ENCODE measurements around the gene DNASE1L3. TPM values are rescaled to one million over a fixed set of nuclear protein-coding genes. Genes with fewer than 3 reads are reported as not detected.

The DNASE1L3 gene
- total and polyA plus RNA-seq, 2 experiments from 2014 or later: 0.97 to 0.99 TPM

DNA sequence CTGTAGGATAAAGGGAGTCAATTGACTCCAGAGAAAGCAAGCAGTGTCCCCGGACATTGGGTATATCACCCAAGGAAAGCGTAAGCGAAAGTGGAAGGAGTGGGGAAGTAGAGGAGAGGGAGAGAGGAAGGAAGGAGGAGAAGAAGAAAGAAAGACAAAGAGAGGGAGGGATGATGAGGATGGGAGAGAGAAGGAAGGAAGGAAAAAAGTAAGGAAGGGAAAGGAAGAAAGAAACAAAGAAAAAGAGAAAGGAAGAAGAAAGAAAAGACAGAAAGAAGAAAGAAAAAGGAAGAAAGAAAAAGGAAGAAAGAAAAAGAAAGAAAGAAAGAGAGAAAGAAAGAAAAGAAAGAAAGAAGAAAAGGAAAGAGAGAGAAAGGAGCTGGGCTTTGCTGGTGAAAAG, 839 bp downstream of the DNASE1L3 start:
- Histone ChIP-seq H3K36me3 (replicated peaks; ENCODE audit: insufficient read depth, low read depth) (no peaks in the 10 kb centered on the region), H3K4me1 (ENCODE audit: insufficient read depth) (peaks cover 7% of the 10 kb centered on the region), H3K9me3 (ENCODE audit: low read depth) (no peaks in the 10 kb centered on the region), H3K27me3 (no peaks in the 10 kb centered on the region), H3K4me2 (no peak overlapping the region), H4K20me1 (ENCODE audit: insufficient read depth, poor library complexity, severe bottlenecking) (no peaks in the 10 kb centered on the region), H3K79me2 (no peaks in the 10 kb centered on the region), H3K27ac (no peak overlapping the region), H3K9me2 (replicated peaks; ENCODE audit: insufficient read depth) (no peaks in the 10 kb centered on the region), H3K4me3 (no peak overlapping the region), H2AFZ (no peak overlapping the region)
- no peak for DNase-seq (ENCODE audit: low spot score)
- no peak for TF ChIP-seq EZH2 (IDR thresholded peaks at IDR 0.05; ENCODE audit: borderline replicate concordance)
- TF ChIP-seq EZH2phosphoT487 (IDR thresholded peaks at IDR 0.05; ENCODE audit: low read depth, severe bottlenecking, unreplicated experiment): no peak
- TF ChIP-seq, protein P1, sequence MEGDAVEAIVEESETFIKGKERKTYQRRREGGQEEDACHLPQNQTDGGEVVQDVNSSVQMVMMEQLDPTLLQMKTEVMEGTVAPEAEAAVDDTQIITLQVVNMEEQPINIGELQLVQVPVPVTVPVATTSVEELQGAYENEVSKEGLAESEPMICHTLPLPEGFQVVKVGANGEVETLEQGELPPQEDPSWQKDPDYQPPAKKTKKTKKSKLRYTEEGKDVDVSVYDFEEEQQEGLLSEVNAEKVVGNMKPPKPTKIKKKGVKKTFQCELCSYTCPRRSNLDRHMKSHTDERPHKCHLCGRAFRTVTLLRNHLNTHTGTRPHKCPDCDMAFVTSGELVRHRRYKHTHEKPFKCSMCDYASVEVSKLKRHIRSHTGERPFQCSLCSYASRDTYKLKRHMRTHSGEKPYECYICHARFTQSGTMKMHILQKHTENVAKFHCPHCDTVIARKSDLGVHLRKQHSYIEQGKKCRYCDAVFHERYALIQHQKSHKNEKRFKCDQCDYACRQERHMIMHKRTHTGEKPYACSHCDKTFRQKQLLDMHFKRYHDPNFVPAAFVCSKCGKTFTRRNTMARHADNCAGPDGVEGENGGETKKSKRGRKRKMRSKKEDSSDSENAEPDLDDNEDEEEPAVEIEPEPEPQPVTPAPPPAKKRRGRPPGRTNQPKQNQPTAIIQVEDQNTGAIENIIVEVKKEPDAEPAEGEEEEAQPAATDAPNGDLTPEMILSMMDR (IDR thresholded peaks at IDR 0.05; ENCODE audit: poor library complexity): no peak
- WGBS (ENCODE audit: low lambda C conversion rate, missing lambda C conversion rate): 97% methylated on average over 3 of the region's 3 CpGs

DNA sequence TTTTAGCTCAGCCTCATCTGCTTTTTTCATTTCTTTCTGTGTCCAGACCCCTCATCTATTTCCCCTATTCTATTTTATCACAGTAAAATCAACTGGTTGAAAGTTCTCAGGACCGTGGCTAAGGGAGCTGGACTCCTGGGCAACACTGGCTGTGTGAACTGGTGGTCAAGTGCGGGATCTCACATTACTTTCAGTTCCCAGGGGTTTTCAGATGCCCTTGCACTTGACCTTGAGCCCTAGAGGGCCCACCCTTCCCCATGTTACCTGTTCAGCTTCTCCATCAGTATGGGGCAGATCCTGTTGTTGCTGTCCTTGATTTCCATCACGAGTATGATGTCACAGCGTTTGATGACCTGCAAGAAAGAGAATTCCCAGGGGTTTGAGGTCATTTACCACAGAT, 2.8 kb downstream of the DNASE1L3 start:
- no peaks in the 10 kb centered on the region for H4K20me1 ChIP-seq (ENCODE audit: insufficient read depth, poor library complexity, severe bottlenecking)
- no peak overlapping the region for H3K4me2 ChIP-seq
- peaks cover 7% of the 10 kb centered on the region for H3K4me1 ChIP-seq (ENCODE audit: insufficient read depth)
- 93% methylated on average over 4 of the region's 4 CpGs for WGBS (ENCODE audit: low lambda C conversion rate, missing lambda C conversion rate)
- H3K9me2 ChIP-seq (replicated peaks; ENCODE audit: insufficient read depth): no peaks in the 10 kb centered on the region
- H3K4me3 ChIP-seq: no peak overlapping the region
- H3K79me2 ChIP-seq: no peaks in the 10 kb centered on the region
- DNase-seq (ENCODE audit: low spot score): no peak
- no peak overlapping the region for H3K27ac ChIP-seq
- TF ChIP-seq EZH2 (IDR thresholded peaks at IDR 0.05; ENCODE audit: borderline replicate concordance): no peak
- no peak for TF ChIP-seq EZH2phosphoT487 (IDR thresholded peaks at IDR 0.05; ENCODE audit: low read depth, severe bottlenecking, unreplicated experiment)
- TF ChIP-seq, protein P1 (IDR thresholded peaks at IDR 0.05; ENCODE audit: poor library complexity): no peak
- no peaks in the 10 kb centered on the region for H3K27me3 ChIP-seq
- no peaks in the 10 kb centered on the region for H3K9me3 ChIP-seq (ENCODE audit: low read depth)
- H3K36me3 ChIP-seq (replicated peaks; ENCODE audit: insufficient read depth, low read depth): no peaks in the 10 kb centered on the region
- no peak overlapping the region for H2AFZ ChIP-seq

DNA sequence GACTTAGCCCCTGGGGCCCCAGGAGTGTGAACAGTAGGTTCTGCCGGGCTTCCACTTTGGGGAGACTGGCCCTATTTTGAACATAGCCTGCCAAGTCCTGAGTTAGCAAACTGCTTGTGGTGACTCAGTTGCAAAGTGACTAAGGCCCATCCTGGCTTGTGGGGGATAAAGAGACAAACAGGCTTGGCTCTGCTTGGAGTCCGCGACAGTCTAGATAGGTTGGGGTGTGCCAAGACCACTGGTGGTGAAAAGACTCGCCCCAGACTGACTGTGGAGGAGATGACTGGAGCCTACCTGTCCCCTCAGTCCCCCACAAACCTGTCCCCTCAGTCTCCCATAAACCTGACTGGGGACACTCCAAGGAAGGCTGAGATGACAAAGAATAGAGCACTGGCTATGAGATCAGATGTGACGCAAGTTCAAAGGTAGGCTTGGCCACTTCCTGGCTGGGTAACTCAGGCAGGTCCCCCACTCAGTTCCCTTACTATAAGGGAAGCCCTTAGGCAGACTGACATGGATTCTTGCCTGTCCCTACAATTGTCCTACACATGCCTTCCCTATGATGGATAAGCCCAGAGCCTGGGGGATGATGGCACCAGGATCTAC, 4.3 kb downstream of the DNASE1L3 start:
- Histone ChIP-seq H2AFZ (no peak overlapping the region), H3K27ac (peak overlapping the region; percentile 34), H3K79me2 (no peaks in the 10 kb centered on the region), H3K4me3 (no peak overlapping the region), H4K20me1 (ENCODE audit: insufficient read depth, poor library complexity, severe bottlenecking) (no peaks in the 10 kb centered on the region), H3K9me3 (ENCODE audit: low read depth) (no peaks in the 10 kb centered on the region), H3K9me2 (replicated peaks; ENCODE audit: insufficient read depth) (no peaks in the 10 kb centered on the region), H3K4me2 (no peak overlapping the region), H3K4me1 (ENCODE audit: insufficient read depth) (peaks cover 7% of the 10 kb centered on the region), H3K27me3 (no peaks in the 10 kb centered on the region), H3K36me3 (replicated peaks; ENCODE audit: insufficient read depth, low read depth) (no peaks in the 10 kb centered on the region)
- TF ChIP-seq EZH2phosphoT487 (IDR thresholded peaks at IDR 0.05; ENCODE audit: low read depth, severe bottlenecking, unreplicated experiment): no peak
- TF ChIP-seq, protein P1 (IDR thresholded peaks at IDR 0.05; ENCODE audit: poor library complexity): no peak
- TF ChIP-seq EZH2 (IDR thresholded peaks at IDR 0.05; ENCODE audit: borderline replicate concordance): no peak
- 87% methylated on average over 5 of the region's 5 CpGs for WGBS (ENCODE audit: low lambda C conversion rate, missing lambda C conversion rate)
- no peak for DNase-seq (ENCODE audit: low spot score)
